ENCODE measurements around the gene PPP4R2.
A peak's percentile ranks its signal among the peaks of the same experiment; 100 is the strongest.

- TF ChIP-seq CTCF (IDR thresholded peaks at IDR 0.05) (peak in 1 of 6 experiments; percentile 13), POLR2A (IDR thresholded peaks at IDR 0.05) (peak; percentile 60 to 81)
Measured at GRCh38 chr3:72996473-72997333, at the start of gene PPP4R2.
